ENCODE measurements around the gene CCDC33.

CCDC33 gene

DNA sequence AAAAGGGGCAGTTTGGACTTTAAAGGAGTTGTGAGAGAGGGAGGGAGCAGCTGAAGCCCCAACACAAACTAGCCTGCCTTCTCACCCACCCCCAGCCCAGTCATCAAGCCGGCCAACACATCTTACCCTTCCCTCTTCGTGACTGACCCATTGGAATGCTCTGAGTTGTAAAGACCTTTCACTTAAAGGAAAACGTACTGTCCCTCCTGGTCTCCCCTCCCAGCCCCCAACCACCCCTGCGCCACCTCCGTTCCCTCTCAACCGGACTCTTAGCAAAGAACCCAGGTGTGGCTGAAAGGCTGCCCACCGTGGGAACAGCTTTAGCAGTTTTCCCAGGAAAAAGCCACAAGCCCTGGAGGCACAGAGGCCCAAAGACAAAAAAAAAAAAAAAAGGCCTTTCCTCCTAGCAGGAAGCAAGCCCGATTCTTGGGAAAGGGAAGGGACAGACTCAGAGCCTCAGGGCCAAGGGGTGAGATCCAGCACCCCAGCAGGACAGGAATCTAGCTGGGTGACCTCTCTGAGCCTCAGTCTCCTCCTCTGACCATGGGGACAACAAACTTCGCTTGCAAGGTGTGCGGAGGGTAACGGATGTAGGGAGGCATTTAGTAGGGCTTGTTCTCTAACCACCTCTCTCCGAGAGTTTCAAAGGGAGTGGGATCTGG, 128.9 kb downstream of the CCDC33 start:
- no peak for DNase-seq (ENCODE audit: low read depth)

GRCh38 chr15:74365598-74366445, 129.7 kb downstream of the CCDC33 start:
- DNase-seq (ENCODE audit: low read depth) = no peak

- DNase-seq (ENCODE audit: low read depth) = no peak
These were observed 131.2 kb downstream of the CCDC33 start, which contains the start of gene CYP11A1 for GRCh38 chr15:74367296-74367854. TSS of gene CYP11A1 (minus strand) at chr15:74367646. CDS start at chr15:74367585, 61 bp downstream.

DNA sequence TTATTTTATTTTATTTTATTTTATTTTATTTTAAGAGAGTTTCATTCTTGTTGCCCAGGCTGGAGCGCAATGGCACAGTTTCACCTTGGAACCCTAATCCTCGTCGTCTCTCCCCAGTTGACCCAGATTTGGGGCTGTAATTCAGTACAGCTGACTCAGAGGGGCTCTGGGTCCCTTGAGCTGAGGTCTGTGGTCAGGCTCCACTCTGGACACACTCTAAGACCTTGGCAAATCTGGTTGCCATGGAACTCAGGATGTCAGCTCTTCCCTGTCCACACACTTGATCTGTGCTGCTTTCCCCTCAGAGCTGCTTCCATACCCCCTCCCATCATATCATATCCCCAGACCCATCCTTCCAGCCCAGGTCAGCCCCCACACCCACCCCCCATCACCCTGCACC, 132.0 kb downstream of the CCDC33 start:
- DNase-seq (ENCODE audit: low read depth) = no peak

GRCh38 chr15:74369084-74369745, 133.1 kb downstream of the CCDC33 start:
- DNase-seq (ENCODE audit: low read depth) = no peak

GRCh38 chr15:74369756-74370155, 133.6 kb downstream of the CCDC33 start:
- no peak for DNase-seq (ENCODE audit: low read depth)

DNA sequence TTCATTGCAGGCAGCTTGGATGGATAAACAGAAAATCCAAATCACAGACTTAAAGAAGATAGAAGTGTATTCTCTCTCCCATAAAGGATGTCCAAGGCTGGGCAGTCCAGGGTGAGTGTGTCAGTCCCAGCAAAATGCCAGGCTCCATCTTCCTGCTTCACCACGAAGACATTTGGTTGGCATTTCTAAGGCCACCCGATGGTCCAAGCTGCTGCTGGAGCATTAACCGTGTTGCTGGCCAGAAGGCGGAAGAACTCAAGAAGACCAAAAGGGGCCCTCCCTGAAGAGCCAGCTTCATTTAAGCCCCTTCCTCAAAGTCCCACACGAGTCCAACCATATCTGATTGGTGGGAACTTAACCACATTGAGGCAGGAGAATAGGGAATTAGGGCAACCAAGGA, 134.3 kb downstream of the CCDC33 start:
- DNase-seq (ENCODE audit: low read depth) = no peak

DNA sequence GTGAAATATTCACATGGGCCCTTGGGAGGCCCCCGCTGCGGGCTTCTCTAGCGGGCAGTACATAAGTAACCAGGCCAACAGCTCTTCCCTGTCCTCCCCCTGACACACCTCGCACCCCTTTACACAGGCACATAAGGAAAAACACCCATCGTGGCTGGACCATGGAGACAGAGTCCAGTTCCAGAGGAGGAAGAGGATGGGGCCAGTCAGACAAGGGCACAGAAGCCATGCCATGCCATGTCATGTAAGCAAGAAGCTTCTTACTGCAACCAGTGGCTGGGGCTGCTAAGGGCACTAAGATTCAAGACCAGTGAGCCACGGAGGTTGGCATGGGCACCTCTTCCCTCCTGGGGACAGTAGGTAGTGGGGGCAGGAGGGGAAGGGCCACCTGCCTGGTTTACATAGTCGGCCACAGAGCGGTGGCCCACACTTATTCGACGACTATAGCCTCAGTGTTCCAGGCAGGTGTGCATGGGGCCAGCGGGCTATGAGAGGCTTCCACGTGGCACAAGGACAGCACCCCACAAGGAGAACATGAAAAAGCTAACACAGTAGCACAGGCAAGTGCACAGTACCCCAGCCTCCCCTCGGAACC, 137.0 kb downstream of the CCDC33 start:
- DNase-seq (ENCODE audit: low read depth) = no peak

- peak; percentile 92 for DNase-seq (ENCODE audit: low read depth)
These were observed 137.9 kb downstream of the CCDC33 start for GRCh38 chr15:74373731-74374647.

DNA sequence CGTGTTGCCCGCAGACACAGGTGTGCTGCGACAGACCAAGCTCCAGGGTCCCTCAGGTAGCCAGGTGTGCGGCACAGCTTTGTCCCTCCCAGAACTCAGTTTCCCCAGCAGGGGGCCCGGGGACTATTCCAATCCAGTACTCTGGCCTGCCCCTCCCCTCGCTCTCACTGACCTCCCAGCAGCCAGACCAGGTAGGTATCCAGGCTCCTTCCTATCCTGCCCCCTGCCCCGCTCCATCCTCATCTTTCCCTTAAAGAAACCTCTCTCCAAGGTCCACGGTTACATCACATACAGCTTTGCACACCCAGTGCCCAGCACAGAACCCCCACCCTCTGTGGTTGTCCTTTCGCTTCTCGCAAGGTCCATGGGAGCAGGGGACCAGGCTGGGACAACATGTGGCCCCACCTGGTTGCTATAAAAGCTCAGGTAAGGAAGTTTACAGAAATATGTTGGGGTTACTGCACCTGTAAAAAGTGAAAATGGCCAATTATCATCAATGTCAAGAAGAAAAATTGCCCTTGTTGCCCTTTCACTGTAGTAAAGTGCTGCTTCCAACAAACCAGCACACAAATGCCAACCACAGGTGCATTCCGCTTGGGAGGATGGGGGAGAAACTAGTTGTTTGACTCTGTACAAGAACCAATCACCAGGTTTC, 138.6 kb downstream of the CCDC33 start:
- no peak for DNase-seq (ENCODE audit: low read depth)

DNA sequence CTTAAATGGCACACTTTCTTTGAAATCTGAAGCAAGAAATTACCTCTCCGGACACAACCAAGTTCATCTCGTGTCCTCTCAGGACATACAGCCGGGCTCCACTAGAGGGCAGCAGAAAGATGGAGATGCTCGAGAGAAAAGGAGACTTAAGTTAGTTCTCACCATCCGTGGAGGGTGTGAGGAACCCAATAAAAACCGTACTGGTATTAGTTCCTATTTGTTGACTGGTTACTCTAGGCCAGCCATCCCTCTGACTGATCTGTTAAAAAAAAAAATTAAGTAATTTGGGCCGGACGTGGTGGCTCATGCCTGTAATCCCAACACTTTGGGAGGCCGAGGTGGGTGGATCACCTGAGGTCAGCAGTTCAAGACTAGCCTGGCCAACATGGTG, 139.2 kb downstream of the CCDC33 start:
- peak; percentile 80 for DNase-seq (ENCODE audit: low read depth)

DNA sequence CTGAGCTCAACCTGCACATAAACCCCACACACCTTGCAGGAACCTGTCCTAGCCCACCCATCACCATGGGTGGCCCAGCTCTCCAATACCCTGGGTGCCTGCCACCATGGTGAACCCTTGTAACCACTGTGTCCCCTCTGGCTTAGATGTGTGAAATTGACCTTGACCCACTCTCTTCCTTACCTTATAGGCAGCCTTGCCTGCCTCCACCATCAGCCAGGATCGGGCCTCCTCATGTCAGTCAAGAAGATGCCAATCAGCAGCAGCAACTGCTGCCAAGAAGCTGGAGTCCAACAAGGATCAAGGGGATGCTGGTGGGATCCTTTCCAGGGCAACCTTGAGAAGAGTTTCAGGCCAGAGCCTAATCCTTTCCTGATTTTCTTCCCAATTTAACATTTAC, 140.1 kb downstream of the CCDC33 start:
- no peak for DNase-seq (ENCODE audit: low read depth)

DNA sequence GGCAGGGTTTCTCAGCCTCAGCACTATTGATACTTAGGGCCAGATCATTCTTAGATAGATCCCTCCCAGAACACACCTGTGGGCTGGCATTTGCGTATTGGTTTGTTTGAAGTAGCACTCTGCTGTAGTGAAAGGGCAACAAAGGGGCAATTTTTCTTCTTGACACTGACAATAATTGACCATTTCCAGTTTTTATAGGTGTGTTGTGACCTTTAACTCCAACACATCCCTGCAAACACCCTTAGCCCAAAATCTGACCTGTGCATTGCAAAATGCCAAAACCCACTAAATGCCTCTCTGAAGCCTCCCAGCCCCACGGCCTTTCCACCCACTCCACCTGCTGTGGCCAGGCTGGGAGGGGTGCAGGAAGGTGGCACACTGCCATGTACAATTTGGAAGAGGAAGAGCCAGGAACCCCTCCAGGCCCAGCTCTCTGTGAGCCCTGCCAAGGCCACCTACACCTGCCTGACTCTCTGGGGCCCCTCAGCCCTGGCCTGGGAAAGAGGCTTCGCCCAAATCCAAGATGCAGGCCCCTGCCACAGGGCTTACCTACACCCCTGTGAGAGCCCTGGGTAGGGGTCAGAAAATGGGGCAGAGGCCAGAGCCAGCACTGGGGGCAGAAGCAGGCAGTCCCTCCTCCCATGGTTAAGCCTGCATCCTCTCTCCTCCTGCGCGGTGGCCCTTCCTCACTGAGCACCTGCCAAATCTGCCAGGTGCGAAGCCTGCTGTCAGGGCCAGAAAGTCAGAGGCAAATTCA, 140.9 kb downstream of the CCDC33 start:
- DNase-seq (ENCODE audit: low read depth) = no peak

GRCh38 chr15:74377831-74378766, 142.0 kb downstream of the CCDC33 start:
- no peak for DNase-seq (ENCODE audit: low read depth)

- DNase-seq (ENCODE audit: low read depth) = peak; percentile 68
These were observed 142.7 kb downstream of the CCDC33 start for GRCh38 chr15:74378848-74379247.

- DNase-seq (ENCODE audit: low read depth) = no peak
These were observed 144.4 kb downstream of the CCDC33 start for GRCh38 chr15:74380361-74381189.

DNA sequence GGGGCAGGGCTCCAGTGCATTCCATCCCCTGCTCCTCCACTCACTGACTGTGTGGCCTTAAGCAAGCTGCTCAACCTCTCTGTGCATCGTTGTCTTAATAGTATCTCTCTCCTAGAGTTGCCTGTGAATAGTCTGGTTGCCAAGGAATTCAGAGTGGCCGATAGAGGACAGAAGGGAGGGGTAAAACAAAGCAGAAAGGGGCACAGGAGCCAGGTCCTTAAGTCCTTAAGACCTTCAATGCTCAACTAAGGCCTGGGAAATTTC, 145.0 kb downstream of the CCDC33 start:
- no peak for DNase-seq (ENCODE audit: low read depth)

GRCh38 chr15:74381481-74381880, 145.4 kb downstream of the CCDC33 start:
- no peak for DNase-seq (ENCODE audit: low read depth)
